NT2/D1 (cell line): ENCODE measurements around the gene TAS2R39.
"Not testable (repeated sequence)": the region's sequence is repeated elsewhere in the genome, so short reads cannot be mapped to it uniquely, and the experiment has no call there.

Experiments used
- DNase-seq: peaks from one replicate; pipeline ENCODE4 v3.0.0-alpha.2; 2011; ENCODE audit warnings: low read depth, low spot score
- H3K27me3 ChIP-seq: 2 replicates; pipeline ENCODE4 v1.6.0; 2011; ENCODE audit warnings: mild to moderate bottlenecking; ENCODE audit not compliant: insufficient read length, insufficient read depth
- H3K36me3 ChIP-seq: 2 replicates; pipeline ENCODE4 v1.6.1; 2011; ENCODE audit warnings: mild to moderate bottlenecking, low read length, mixed read lengths; ENCODE audit not compliant: insufficient read depth, insufficient read length
- H3K4me1 ChIP-seq: 2 replicates; pipeline ENCODE4 v1.5.1; 2011; ENCODE audit not compliant: insufficient read depth, insufficient read length
- H3K4me3 ChIP-seq: 2 replicates; pipeline ENCODE4 v1.5.1; 2011; ENCODE audit warnings: low read depth; ENCODE audit not compliant: insufficient read length
- H3K9ac ChIP-seq: 2 replicates; pipeline ENCODE4 v1.6.0; 2011; ENCODE audit warnings: low read depth; ENCODE audit not compliant: insufficient read length
- H3K9me3 ChIP-seq: 2 replicates; pipeline ENCODE4 v1.5.1; 2011; ENCODE audit warnings: mild to moderate bottlenecking, low read length; ENCODE audit not compliant: insufficient read depth
- SUZ12 ChIP-seq: IDR thresholded peaks from 2 replicates; pipeline ENCODE4 v1.6.1; 2011; ENCODE audit not compliant: insufficient read length, insufficient read depth; ENCODE audit errors: extremely low read depth
- YY1 ChIP-seq: IDR thresholded peaks from 2 replicates; pipeline ENCODE4 v1.6.1; 2011; ENCODE audit not compliant: insufficient read length, insufficient read depth
- ZNF274 ChIP-seq: IDR thresholded peaks from 2 replicates; pipeline ENCODE4 v1.6.1; 2011; ENCODE audit warnings: mild to moderate bottlenecking, low read depth, low read length

Gene TAS2R39

DNA sequence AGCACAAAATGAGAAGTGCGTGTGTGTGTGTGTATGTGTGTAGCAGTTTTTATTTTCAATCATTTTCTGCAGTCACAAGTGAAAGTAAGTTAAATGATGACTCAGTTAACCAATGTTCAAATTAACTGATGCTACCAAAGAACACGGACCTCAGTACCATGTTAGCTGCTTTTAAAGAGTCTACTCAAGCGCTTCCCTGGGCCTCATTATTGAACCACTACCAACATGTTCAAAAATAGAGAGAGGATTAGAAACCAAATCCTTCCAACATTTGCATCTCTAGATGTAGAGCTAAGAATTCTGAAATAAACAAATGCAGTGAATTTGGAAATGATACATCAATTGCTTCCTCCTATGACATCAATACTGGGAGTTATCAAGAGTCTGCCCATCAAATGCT lies at the start of gene TAS2R39:
TSS of gene TAS2R39 (plus strand) at position 396 of the 400 bp plus-strand sequence. CDS start at position 396, 0 bp downstream.
- Histone ChIP-seq H3K4me1 (no peaks in the 10 kb centered on the region), H3K27me3 (no peaks in the 10 kb centered on the region), H3K9ac (no peak within 1 kb of the TSS), H3K4me3 (no peak within 1 kb of the TSS), H3K9me3 (peaks cover 3% of the 10 kb centered on the region; the same call in 1 of the 2 replicates), H3K36me3 (no peaks in the 10 kb centered on the region)
- TF ChIP-seq YY1 = no peak
- TF ChIP-seq ZNF274 = no peak
- no peak for TF ChIP-seq SUZ12
- no peak for DNase-seq

DNA sequence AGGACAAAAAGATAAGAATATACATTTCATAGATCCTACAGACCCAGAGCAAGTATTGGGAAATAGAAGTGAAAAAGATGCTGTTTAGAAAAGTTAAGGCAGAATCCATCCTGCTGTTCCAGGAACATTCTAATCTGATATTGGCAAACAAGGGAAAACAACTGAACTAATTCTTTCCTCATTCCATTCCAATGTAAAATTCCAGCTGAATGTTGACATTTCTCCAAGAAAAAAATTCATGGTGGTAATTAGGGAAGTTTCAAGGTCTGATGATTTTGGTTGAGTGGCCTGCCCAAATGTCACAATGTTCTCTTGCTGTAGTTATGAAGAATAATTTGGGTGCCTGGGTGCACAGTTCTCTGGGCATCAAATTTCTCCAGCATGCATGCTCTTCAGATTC lies 36.1 kb upstream of the TAS2R39 start:
- Histone ChIP-seq H3K4me1 (no peaks in the 10 kb centered on the region), H3K4me3 (no peak overlapping the region), H3K9ac (no peak overlapping the region), H3K36me3 (no peaks in the 10 kb centered on the region), H3K27me3 (no peaks in the 10 kb centered on the region), H3K9me3 (no peaks in the 10 kb centered on the region)
- TF ChIP-seq ZNF274 (no peak), YY1 (no peak), SUZ12 (no peak)
- no peak for DNase-seq

DNA sequence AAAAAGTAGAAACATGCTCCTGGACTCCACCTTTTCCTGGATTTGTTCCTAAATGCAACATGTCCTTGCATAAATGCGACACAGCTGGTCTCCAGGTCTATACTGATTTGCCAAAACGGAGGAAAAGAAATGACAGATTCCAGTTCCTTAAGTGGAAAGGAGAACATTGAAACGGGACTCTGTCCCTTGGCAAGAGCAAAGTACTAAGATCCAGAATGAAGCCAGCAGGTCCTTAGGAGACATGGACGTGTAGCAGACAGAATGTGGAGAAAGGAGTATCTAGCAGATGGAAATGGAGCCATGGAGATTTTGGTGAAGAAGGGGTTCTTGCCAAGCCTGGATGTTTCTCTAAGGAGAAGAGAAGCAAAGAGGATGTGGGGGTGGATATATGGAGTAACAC lies 35.2 kb upstream of the TAS2R39 start:
- Histone ChIP-seq H3K9ac (no peak overlapping the region), H3K36me3 (no peaks in the 10 kb centered on the region), H3K9me3 (no peaks in the 10 kb centered on the region), H3K27me3 (no peaks in the 10 kb centered on the region), H3K4me1 (no peaks in the 10 kb centered on the region), H3K4me3 (no peak overlapping the region)
- TF ChIP-seq YY1 = no peak
- no peak for DNase-seq

DNA sequence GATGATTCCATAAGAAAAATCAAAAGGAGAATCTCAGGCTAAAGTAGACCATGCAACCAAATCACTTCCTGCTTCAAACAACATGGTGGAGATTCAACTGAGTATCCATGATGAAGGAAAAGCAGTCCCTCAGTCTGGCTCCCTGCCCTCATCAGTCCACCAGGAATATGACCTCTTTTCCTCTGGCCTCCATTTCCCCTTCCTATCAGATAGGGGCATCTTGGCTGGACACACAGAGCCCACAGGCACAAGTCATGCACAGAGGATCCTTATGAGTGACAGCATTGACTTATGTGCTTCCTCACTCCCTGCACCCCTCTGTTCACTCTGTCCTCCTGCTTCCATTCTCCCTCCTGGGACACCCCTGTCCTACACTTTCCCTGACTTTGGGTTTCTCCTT lies 34.6 kb upstream of the TAS2R39 start:
- Histone ChIP-seq H3K9ac (no peak overlapping the region), H3K4me3 (no peak overlapping the region), H3K4me1 (no peaks in the 10 kb centered on the region), H3K9me3 (no peaks in the 10 kb centered on the region), H3K36me3 (no peaks in the 10 kb centered on the region), H3K27me3 (no peaks in the 10 kb centered on the region)
- no peak for TF ChIP-seq SUZ12
- no peak for TF ChIP-seq YY1
- no peak for TF ChIP-seq ZNF274
- DNase-seq = no peak

DNA sequence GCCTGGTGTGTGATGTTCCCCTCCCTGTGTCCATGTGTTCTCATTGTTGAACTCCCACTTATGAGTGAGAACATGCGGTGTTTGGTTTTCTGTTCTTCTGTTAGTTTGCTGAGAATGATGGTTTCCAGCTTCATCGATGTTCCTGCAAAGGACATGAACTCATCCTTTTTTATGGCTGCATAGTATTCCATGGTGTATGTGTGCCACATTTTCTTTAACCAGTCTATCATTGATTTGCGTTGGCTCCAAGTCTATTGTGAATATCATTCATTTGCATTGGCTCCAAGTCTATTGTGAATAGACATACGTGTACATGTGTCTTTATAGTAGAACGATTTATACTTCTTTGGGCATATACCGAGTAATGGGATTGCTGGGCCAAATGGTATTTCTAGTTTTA lies 32.5 kb upstream of the TAS2R39 start:
- H3K4me1 ChIP-seq, H3K4me3 ChIP-seq, H3K36me3 ChIP-seq, H3K9me3 ChIP-seq, H3K9ac ChIP-seq, H3K27me3 ChIP-seq, DNase-seq: not testable (repeated sequence)

DNA sequence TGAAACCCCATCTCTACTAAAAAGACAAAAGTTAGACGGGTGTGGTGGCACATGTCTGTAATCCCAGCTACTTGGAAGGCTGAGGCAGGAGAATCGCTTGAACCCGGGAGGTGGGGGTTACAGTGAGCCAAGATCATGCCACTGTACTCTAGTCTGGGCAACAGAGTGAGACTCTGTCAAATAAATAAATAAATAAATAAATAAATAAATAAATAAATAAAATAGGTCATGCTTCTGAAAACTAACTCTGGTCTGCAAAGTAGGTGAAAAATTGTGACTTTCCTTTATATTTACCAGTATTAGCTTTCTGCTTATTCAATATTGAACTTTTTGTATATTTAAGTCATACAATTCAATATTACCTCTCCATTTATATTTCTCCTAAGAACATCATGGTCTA lies 24.6 kb upstream of the TAS2R39 start:
- H3K4me1 ChIP-seq, H3K9ac ChIP-seq, H3K27me3 ChIP-seq, H3K4me3 ChIP-seq, H3K9me3 ChIP-seq, DNase-seq, H3K36me3 ChIP-seq: not testable (repeated sequence)

DNA sequence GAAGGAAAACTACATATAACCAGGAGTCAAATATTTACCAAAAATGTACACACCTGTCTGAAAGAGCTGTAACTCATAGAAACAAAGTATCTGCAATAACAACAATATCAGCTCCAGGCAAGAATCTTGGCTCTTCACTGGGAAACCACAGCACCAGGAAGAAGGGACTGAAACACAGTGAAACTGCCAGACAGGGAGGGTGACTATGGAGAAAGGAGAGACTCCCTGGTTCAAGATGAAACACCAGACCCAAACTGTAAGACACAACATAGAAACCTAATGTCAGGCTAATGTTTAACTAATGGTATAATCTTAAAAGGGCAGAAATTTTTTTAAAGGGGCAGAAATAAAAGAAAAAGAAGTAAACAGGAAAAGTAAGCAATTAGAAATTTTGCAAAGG lies 11.5 kb upstream of the TAS2R39 start:
- no peaks in the 10 kb centered on the region for H3K9me3 ChIP-seq
- H3K9ac ChIP-seq = no peak overlapping the region
- no peaks in the 10 kb centered on the region for H3K4me1 ChIP-seq
- no peak overlapping the region for H3K4me3 ChIP-seq
- H3K27me3 ChIP-seq = no peaks in the 10 kb centered on the region
- DNase-seq = no peak
- H3K36me3 ChIP-seq = no peaks in the 10 kb centered on the region
- TF ChIP-seq ZNF274 (no peak), SUZ12 (no peak), YY1 (no peak)

DNA sequence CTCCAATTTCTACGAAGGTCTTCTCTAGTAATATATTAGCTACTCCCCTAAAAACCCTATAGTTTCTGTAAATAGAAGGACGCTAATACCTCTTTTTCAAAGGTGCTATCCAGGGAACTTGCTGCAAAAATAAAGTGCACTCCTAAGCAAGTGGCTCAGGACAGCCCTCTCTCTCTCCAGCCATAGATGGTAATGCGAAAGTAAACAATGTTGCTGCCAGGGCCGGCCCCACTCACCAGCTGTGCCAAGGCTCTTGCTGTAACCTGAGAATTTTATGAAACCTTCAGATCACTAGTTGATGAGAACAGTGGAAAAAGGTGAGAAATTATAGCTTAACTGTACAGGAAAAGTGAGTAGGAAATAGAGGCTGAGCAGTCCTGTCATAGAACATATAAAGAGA lies 10.9 kb upstream of the TAS2R39 start:
- H3K4me1 ChIP-seq = no peaks in the 10 kb centered on the region
- no peaks in the 10 kb centered on the region for H3K36me3 ChIP-seq
- no peak overlapping the region for H3K9ac ChIP-seq
- TF ChIP-seq YY1 = no peak
- TF ChIP-seq ZNF274 = no peak
- no peak for TF ChIP-seq SUZ12
- no peaks in the 10 kb centered on the region for H3K27me3 ChIP-seq
- H3K9me3 ChIP-seq = peaks cover 3% of the 10 kb centered on the region; the same call in 1 of the 2 replicates
- no peak for DNase-seq
- H3K4me3 ChIP-seq = no peak overlapping the region
